Sigmoid colon (tissue), 4 donors: ENCODE results near the gene BIN2.

Experiments used
- CTCF ChIP-seq, 4 experiments: fragments of 450-650 bp in 3 of 4; fragments of 200-600 bp in 1 of 4; IDR thresholded peaks; one replicate each; pipeline ENCODE4 v1.5.1; 2016 to 2019; ENCODE audit warnings: antibody characterized with exemption in 4 of 4, mild to moderate bottlenecking in 3 of 4, moderate library complexity in 2 of 4
- POLR2A ChIP-seq, 2 donors: fragments of 450-650 bp; IDR thresholded peaks; one replicate each; pipeline ENCODE4 v1.6.1; 2016; ENCODE audit warnings: antibody characterized with exemption in 2 of 2, mild to moderate bottlenecking in 2 of 2, moderate library complexity in 2 of 2
- POLR2AphosphoS5 ChIP-seq, 4 donors: sonication (generic); formaldehyde crosslinking; IDR thresholded peaks; one replicate each; pipeline ENCODE4 v1.6.1; 2017; ENCODE audit warnings: antibody characterized with exemption in 4 of 4

GRCh38 chr12:51253276-51253675, 70.7 kb downstream of the BIN2 start:
- no peak for TF ChIP-seq POLR2A (IDR thresholded peaks at IDR 0.05)
- TF ChIP-seq CTCF (IDR thresholded peaks at IDR 0.05): no peak
- TF ChIP-seq POLR2AphosphoS5 (IDR thresholded peaks at IDR 0.05): no peak
